NCI-H128 (cell line): ENCODE results near the gene KANSL1L.
"Not testable (repeated sequence)": the region's sequence is repeated elsewhere in the genome, so short reads cannot be mapped to it uniquely, and the experiment has no call there.

Source experiments
- DNase-seq: peaks from one replicate; lab custom pipeline; 2025; ENCODE audit not compliant: unreplicated experiment; lab: John Stamatoyannopoulos, UW

KANSL1L gene

GRCh38 chr2:210171309-210172218 lies at the start of gene KANSL1L:
Gene KANSL1L (minus strand): TSS chr2:210171409. CDS start chr2:210154582, 16,827 bp downstream.
- peak; percentile 87 for DNase-seq

- no peak for DNase-seq
These were observed 43.9 kb upstream of the KANSL1L start for GRCh38 chr2:210215120-210215519.

- no peak for DNase-seq
These were observed 39.0 kb upstream of the KANSL1L start for GRCh38 chr2:210210185-210210584.

GRCh38 chr2:210207929-210208328 lies 36.7 kb upstream of the KANSL1L start:
- no peak for DNase-seq

GRCh38 chr2:210203558-210203957 lies 32.3 kb upstream of the KANSL1L start:
- no peak for DNase-seq

- no peak for DNase-seq
These were observed 31.9 kb upstream of the KANSL1L start for GRCh38 chr2:210203147-210203546.

GRCh38 chr2:210199854-210200253 lies 28.6 kb upstream of the KANSL1L start:
- no peak for DNase-seq

- no peak for DNase-seq
These were observed 28.1 kb upstream of the KANSL1L start for GRCh38 chr2:210199186-210199765.

- DNase-seq = no peak
These were observed 27.1 kb upstream of the KANSL1L start for GRCh38 chr2:210198326-210198725.

GRCh38 chr2:210197720-210198119 lies 26.5 kb upstream of the KANSL1L start:
- DNase-seq = no peak

GRCh38 chr2:210195101-210195852 lies 24.1 kb upstream of the KANSL1L start:
- DNase-seq = peak; percentile 8

GRCh38 chr2:210190345-210190744 lies 19.1 kb upstream of the KANSL1L start:
- no peak for DNase-seq

GRCh38 chr2:210189452-210190138 lies 18.4 kb upstream of the KANSL1L start:
- no peak for DNase-seq

- DNase-seq = no peak
These were observed 17.5 kb upstream of the KANSL1L start for GRCh38 chr2:210188755-210189154.

GRCh38 chr2:210188190-210188589 lies 17.0 kb upstream of the KANSL1L start:
- DNase-seq = no peak

GRCh38 chr2:210183936-210184335 lies 12.7 kb upstream of the KANSL1L start:
- DNase-seq = not testable (repeated sequence)

GRCh38 chr2:210181606-210182088 lies 10.4 kb upstream of the KANSL1L start:
- DNase-seq = not testable (repeated sequence)

GRCh38 chr2:210181033-210181605 lies 9.9 kb upstream of the KANSL1L start:
- DNase-seq = not testable (repeated sequence)

GRCh38 chr2:210180477-210180876 lies 9.3 kb upstream of the KANSL1L start:
- no peak for DNase-seq

- DNase-seq = no peak
These were observed 8.3 kb upstream of the KANSL1L start for GRCh38 chr2:210179351-210179990.
